Right lobe of liver (tissue), 6 donors: ENCODE measurements around the gene PGAP6. TPM values are rescaled to one million over a fixed set of nuclear protein-coding genes. Genes with fewer than 3 reads are reported as not detected.

Experiments
- ATAC-seq, 4 donors: fragments of 200-7000 bp; cut with Tn5 transposase; one replicate each; pipeline ENCODE4 v1.9.1; 2020; ENCODE audit warnings: mild to moderate bottlenecking in 4 of 4, moderate library complexity in 4 of 4
- DNase-seq, 3 donors: peaks; one replicate each; pipeline ENCODE4 v3.0.0-alpha.2; 2020
- H3K27ac ChIP-seq, 3 donors: fragments of 200-600 bp; one replicate each; pipeline ENCODE4 v1.8.0; 2022
- H3K27me3 ChIP-seq, 2 donors: fragments of 200-600 bp; one replicate each; pipeline ENCODE4 v1.8.0; 2022
- H3K36me3 ChIP-seq, 4 donors: fragments of 200-600 bp; sonication (generic) in 1 of 4; one replicate each; pipeline versions ENCODE4 v1.5.1 to v1.8.0; 2017 to 2022; ENCODE audit warnings: control low read depth in 1 of 4
- H3K4me1 ChIP-seq, 4 donors: fragments of 200-600 bp; sonication (generic) in 1 of 4; one replicate each; pipeline versions ENCODE4 v1.5.1 to v1.8.0; 2017 to 2022; ENCODE audit warnings: control low read depth in 1 of 4
- H3K4me3 ChIP-seq, 3 donors: fragments of 200-600 bp; one replicate each; pipeline ENCODE4 v1.8.0; 2022
- H3K9me3 ChIP-seq, 4 donors: fragments of 200-600 bp; sonication (generic) in 1 of 4; one replicate each; pipeline versions ENCODE4 v1.5.1 to v1.8.0; 2017 to 2022; ENCODE audit warnings: control low read depth in 1 of 4
- POLR2A ChIP-seq: fragments of 450-650 bp; IDR thresholded peaks from one replicate; pipeline ENCODE4 v1.6.1; 2017; ENCODE audit warnings: antibody characterized with exemption, mild to moderate bottlenecking
- WGBS: methylation state at CpG from one replicate; pipeline ENCODE4 v1.1.6; 2018; ENCODE audit warnings: low coverage, low lambda C conversion rate; ENCODE audit not compliant: insufficient coverage; ENCODE audit errors: missing lambda C conversion rate; 5-methylcytosine and 5-hydroxymethylcytosine counted together
- intact Hi-C, 2 donors: fragments of 100-400 bp; cut with DNase I; formaldehyde crosslinking; loops; one replicate each; pipeline versions ENCODE4 v1.11.2 to v1.14.1; 2022
- total RNA-seq, 6 experiments: library from RNA; depleted of rRNA in 2 of 6; stranded (reverse); fragments of >200 nt in 2 of 6; fragmentation: NEBNext Ultra II Directional in 3 of 6; extraction: Animal tissue kit (Norgen Biotek cat#: 25700) in 3 of 6; gene quantifications; one replicate each; pipeline versions ENCODE4 v1.1.0 to v1.2.4, GENCODE V29; 2016 to 2023
- TF ChIP-seq, protein P1 (sequence below), 4 donors: fragments of 200-600 bp in 3 of 4; fragments of 450-650 bp in 1 of 4; IDR thresholded peaks; one replicate each; pipeline versions ENCODE4 v1.5.1 to v1.8.0; 2016 to 2022; ENCODE audit warnings: antibody characterized with exemption in 4 of 4, mild to moderate bottlenecking in 2 of 4
- donor health status: DM: no; HTN: yes; CAD: no.
- donor health status: DM: no; HTN: no; CAD: no.
- donor health status: DM: no; HTN: no; CAD: no.
- donor health status: DM: no; HTN: yes; CAD: no.
- donor health status: DM: no; HTN: yes; CAD: no.

The PGAP6 gene
- total RNA-seq, 6 experiments from 2014 or later, result 24.3 to 44.6 (median 28.0) TPM

DNA sequence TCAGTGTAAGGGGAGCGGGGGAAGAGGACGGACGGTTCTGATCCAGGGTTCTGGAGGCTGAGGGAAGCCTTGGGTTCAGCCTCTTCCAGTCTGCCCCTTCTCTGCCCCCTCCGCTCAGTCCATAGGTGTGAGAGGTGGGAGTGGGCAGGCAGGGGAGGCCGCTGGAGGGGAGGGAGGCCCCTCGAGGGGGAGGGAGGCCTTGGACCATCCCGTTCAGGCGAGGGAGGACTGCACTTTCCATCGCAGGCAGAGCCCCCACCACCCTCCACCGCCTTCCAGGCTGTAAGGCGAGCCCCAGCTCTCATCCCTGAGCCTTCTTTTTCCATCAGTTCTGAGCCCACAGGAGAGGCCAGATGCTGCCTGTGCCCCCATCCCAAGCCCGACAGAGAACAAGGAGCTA lies 25.0 kb downstream of the PGAP6 start:
- no CpG with 5 or more reads among the region's 12 CpGs for WGBS
- Histone ChIP-seq H3K4me3 (no peak overlapping the region), H3K4me1 (peaks cover 0 to 4% (median 2%) of the 10 kb centered on the region in 4 donors), H3K27ac (no peak overlapping the region), H3K9me3 (no peaks in the 10 kb centered on the region), H3K27me3 (no peaks in the 10 kb centered on the region), H3K36me3 (no peaks in the 10 kb centered on the region)
- intact Hi-C loops, result no loop called here
- DNase-seq (no peak), ATAC-seq (no peak)
- no peak for TF ChIP-seq POLR2A
- TF ChIP-seq, protein P1, sequence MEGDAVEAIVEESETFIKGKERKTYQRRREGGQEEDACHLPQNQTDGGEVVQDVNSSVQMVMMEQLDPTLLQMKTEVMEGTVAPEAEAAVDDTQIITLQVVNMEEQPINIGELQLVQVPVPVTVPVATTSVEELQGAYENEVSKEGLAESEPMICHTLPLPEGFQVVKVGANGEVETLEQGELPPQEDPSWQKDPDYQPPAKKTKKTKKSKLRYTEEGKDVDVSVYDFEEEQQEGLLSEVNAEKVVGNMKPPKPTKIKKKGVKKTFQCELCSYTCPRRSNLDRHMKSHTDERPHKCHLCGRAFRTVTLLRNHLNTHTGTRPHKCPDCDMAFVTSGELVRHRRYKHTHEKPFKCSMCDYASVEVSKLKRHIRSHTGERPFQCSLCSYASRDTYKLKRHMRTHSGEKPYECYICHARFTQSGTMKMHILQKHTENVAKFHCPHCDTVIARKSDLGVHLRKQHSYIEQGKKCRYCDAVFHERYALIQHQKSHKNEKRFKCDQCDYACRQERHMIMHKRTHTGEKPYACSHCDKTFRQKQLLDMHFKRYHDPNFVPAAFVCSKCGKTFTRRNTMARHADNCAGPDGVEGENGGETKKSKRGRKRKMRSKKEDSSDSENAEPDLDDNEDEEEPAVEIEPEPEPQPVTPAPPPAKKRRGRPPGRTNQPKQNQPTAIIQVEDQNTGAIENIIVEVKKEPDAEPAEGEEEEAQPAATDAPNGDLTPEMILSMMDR (IDR thresholded peaks at IDR 0.05), result no peak

DNA sequence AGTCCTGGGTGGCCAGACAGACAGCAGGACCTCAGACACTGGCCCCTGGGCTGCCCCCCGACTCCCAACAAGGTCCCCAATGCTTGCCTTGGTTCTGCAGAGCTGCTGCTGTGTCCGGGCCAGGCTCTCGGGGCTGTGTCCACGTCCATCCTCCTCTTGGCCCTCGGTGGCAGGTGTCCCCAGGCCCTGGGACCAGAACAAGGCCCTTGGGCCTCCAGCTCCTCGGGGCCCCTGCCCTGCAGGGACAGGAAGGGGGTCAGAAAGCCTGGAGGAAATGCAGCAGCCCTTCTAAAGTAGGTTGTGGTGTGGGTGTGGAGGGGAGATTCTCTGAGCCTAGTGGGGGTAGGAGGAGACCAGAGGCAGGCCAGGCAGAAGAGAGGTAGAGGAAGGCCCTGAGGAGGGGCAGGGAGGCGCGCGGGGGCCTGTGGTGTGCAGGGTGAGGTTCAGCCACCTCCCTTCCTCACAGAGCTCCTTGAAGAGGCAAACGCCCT lies 26.8 kb downstream of the PGAP6 start:
- no peak overlapping the region for H3K4me3 ChIP-seq
- no CpG with 5 or more reads among the region's 10 CpGs for WGBS
- peaks cover 0 to 11% (median 2%) of the 10 kb centered on the region in 4 donors for H3K4me1 ChIP-seq
- intact Hi-C loops, result no loop called here
- no peak overlapping the region for H3K27ac ChIP-seq
- no peaks in the 10 kb centered on the region for H3K9me3 ChIP-seq
- no peaks in the 10 kb centered on the region for H3K27me3 ChIP-seq
- peaks cover 0 to 5% (median 0%) of the 10 kb centered on the region in 4 donors for H3K36me3 ChIP-seq
- ATAC-seq (no peak), DNase-seq (peak in 1 of 3 donors; percentile 51)
- no peak for TF ChIP-seq POLR2A
- TF ChIP-seq, protein P1 (IDR thresholded peaks at IDR 0.05), result no peak

DNA sequence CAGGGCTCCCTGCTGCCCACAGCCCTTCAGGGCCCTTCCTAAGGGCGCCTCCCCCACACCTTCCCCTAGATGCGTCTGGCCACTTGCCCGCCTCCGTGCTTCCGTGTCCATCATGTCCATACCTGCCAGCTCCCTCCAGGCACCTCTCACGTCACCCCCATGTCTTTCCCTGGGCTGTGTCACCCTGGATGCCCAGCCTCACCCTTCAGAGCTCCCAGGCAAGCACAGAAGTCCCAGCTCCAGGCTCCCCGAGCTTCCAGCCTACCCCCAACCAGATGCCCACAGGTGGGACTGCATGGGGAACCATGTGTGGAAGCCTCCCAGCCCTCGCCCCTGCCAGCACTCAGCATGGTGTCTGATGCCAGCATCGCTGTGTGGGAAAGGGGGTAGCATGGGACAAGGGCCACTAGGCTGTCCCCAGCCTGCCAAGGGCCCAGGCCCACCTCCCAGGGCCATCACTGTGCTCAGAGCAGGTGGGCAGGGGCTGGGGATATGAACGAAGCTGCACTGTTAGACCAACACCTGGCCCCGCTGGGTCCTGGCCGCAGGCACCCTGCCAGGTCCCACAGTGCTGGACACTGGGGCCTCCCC lies 27.4 kb downstream of the PGAP6 start:
- TF ChIP-seq, protein P1 (IDR thresholded peaks at IDR 0.05), result no peak
- no peak for TF ChIP-seq POLR2A
- H3K9me3 ChIP-seq, result no peaks in the 10 kb centered on the region
- no peak overlapping the region for H3K4me3 ChIP-seq
- no peaks in the 10 kb centered on the region for H3K27me3 ChIP-seq
- WGBS, result 95% methylated on average over 6 of the region's 12 CpGs
- intact Hi-C loops, result no loop called here
- H3K4me1 ChIP-seq, result peaks cover 0 to 11% (median 2%) of the 10 kb centered on the region in 4 donors
- H3K27ac ChIP-seq, result no peak overlapping the region
- no peak for DNase-seq
- no peak for ATAC-seq
- H3K36me3 ChIP-seq, result peaks cover 0 to 5% (median 0%) of the 10 kb centered on the region in 4 donors

DNA sequence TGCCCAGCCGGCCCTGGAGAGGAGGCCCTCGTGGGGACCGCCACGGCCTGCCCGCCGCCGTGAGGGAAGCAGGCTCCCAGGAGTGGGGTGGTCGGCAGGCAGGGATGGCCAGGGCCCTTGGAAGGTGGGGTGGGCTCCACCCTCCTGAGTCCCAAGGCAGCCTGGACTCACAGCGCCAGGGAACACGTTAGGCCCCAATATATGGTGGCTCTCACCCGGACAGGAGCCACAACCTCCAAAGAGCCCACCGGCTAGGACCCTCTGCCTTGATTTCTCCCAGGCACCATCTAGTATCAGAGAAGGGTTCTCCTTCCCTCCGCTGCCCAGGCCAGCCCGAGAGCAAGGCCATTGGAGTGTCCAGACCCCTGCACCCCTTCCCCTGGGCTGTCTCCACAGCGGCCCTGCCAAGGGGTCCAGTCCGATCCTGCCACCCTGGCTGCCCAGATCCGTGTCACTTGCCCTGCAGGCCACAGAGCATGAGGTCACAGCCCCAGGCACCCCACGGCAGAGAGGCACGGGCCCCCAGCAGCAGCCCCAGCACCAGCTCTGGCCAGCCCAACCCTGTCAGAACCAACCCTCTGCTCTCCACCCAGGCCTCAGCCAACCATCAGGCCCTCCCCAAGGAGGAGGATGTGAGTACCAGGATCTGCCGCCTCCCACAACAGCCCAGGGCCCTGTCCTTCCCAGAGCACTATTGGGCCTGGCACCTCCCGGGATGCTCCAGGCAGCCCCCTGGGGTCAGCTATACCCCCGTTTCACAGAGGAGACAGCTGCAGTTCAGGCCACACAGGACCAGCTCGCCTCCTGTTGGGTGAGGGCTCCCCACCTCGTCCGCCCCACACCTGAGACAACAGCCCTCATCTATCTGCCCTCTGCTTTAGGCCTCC lies 28.1 kb downstream of the PGAP6 start:
- intact Hi-C loops, result no loop called here
- WGBS, result no CpG with 5 or more reads among the region's 25 CpGs
- H3K4me3 ChIP-seq, result peak overlapping the region; percentile 31 to 49 (median 41)
- DNase-seq, result no peak
- H3K27ac ChIP-seq, result peak overlapping the region in 1 of 3 donors; percentile 29
- ATAC-seq, result no peak
- H3K36me3 ChIP-seq, result peaks cover 0 to 5% (median 0%) of the 10 kb centered on the region in 4 donors
- H3K4me1 ChIP-seq, result peaks cover 0 to 11% (median 2%) of the 10 kb centered on the region in 4 donors
- TF ChIP-seq, protein P1 (IDR thresholded peaks at IDR 0.05), result no peak
- no peaks in the 10 kb centered on the region for H3K27me3 ChIP-seq
- H3K9me3 ChIP-seq, result no peaks in the 10 kb centered on the region
